Measurements from ENCODE around the gene SNAPC5.
"Not testable (repeated sequence)": the region's sequence is repeated elsewhere in the genome, so short reads cannot be mapped to it uniquely, and the experiment has no call there.

The SNAPC5 gene

DNA sequence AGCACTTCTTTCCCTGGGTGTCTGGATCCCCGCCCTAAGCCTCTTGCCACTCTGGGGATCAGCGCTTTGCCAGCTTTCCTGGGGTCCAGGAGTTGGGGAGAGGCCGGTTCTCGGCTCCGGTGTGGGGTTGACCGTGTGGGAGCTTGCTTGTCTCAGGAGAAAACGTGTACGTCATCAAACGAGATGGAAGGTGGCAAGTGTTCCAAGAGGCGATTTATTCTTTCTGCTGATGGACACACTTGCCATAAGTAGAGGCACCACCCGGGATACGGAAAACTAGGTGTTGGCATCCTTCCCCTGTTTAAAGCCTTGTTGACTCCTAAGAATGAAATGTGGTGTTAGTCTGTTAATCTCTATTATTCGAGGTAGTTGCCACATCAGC is 7.9 kb upstream of the SNAPC5 start:
- Histone ChIP-seq H2AFZ (ENCODE audit: low read length) (peak overlapping the region; percentile 96), H3F3A (ENCODE audit: insufficient read depth, low read length) (peaks cover 45% of the 10 kb centered on the region), H3K79me2 (ENCODE audit: low read length) (peaks cover 82% of the 10 kb centered on the region), H3K36me3 (replicated peaks; ENCODE audit: insufficient read depth, low read length) (peaks cover 24% of the 10 kb centered on the region; the same call in 1 of the 2 replicates), H3K9ac (ENCODE audit: low read length) (peak overlapping the region; percentile 92), H3K4me1 (ENCODE audit: low read length) (peaks cover 18% of the 10 kb centered on the region), H3K27me3 (replicated peaks; ENCODE audit: insufficient read depth, low read length) (no peaks in the 10 kb centered on the region), H3K9me3 (replicated peaks; ENCODE audit: insufficient read depth, low read length) (no peaks in the 10 kb centered on the region), H3K27ac (ENCODE audit: low read length) (peak overlapping the region; percentile 94), H3K9me2 (replicated peaks; ENCODE audit: insufficient read depth, low read length) (no peaks in the 10 kb centered on the region), H3K4me2 (ENCODE audit: low read depth, low read length) (peak overlapping the region; percentile 79), H3K4me3 (ENCODE audit: low read length) (peak overlapping the region; percentile 94), H4K20me1 (ENCODE audit: insufficient read depth, low read length) (peaks cover 9% of the 10 kb centered on the region)
- no peak for DNase-seq
- TF ChIP-seq EZH2 (optimal IDR thresholded peaks at IDR 0.05; ENCODE audit: low read depth, low read length) (no peak), EZH2phosphoT487 (IDR thresholded peaks at IDR 0.05; ENCODE audit: low read length) (no peak)
- TF ChIP-seq, protein P1, sequence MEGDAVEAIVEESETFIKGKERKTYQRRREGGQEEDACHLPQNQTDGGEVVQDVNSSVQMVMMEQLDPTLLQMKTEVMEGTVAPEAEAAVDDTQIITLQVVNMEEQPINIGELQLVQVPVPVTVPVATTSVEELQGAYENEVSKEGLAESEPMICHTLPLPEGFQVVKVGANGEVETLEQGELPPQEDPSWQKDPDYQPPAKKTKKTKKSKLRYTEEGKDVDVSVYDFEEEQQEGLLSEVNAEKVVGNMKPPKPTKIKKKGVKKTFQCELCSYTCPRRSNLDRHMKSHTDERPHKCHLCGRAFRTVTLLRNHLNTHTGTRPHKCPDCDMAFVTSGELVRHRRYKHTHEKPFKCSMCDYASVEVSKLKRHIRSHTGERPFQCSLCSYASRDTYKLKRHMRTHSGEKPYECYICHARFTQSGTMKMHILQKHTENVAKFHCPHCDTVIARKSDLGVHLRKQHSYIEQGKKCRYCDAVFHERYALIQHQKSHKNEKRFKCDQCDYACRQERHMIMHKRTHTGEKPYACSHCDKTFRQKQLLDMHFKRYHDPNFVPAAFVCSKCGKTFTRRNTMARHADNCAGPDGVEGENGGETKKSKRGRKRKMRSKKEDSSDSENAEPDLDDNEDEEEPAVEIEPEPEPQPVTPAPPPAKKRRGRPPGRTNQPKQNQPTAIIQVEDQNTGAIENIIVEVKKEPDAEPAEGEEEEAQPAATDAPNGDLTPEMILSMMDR (IDR thresholded peaks at IDR 0.05; ENCODE audit: low read length): no peak

DNA sequence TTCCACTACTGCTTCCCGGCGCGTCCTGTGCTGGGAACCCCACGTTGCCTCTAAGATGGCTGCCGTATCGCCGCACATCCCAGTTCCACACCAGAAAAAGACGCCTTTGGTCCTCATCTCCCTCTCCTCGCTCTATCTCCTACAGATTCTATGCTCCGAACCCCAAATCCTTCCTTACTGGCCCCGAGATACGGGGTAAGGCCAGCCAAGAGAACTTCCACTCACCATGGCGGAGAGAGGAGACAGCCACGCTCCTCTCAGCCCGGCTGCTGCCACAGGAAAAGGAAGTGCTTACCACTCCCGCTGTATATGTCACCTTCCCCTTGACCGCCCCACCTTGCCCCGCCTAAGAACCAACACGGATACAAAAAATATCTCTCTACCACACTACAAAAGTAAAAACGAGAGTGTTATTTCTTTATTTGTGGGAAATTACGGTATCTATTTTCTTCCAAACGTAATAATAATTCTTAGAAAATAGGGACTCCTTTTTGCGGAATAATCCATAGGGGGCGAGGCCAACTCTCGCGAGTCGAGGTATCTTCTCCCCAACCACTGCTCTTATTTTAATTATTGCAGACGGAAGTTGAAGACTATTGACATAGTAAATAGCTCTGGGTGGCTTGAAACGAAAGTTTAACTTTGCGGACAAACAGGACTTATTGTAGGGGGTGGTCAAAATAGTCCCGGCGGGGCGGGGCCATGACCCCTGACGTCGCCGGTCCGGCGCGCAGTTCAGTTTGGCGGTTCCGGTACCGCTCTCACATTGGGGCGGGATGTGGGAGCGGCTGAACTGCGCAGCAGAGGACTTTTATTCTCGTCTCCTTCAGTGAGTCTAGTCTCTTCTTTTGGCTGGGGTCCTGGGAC is 7.2 kb upstream of the SNAPC5 start, which contains the start of the genes RPL4 and ZWILCH:
Gene RPL4, minus strand, starts transcription at position 293 of the 867 bp plus-strand sequence. Its CDS starts 65 bp downstream, at position 228.
Gene ZWILCH, plus strand, starts transcription at position 764 of the 867 bp plus-strand sequence. Its CDS starts 13 bp downstream, at position 777.
- Histone ChIP-seq H3K4me3 (ENCODE audit: low read length) (peak within 1 kb of the TSS; percentile 94), H2AFZ (ENCODE audit: low read length) (peak within 1 kb of the TSS; percentile 96), H3K27me3 (replicated peaks; ENCODE audit: insufficient read depth, low read length) (no peaks in the 10 kb centered on the region), H3K27ac (ENCODE audit: low read length) (peak within 1 kb of the TSS; percentile 94), H3K36me3 (replicated peaks; ENCODE audit: insufficient read depth, low read length) (peaks cover 27% of the 10 kb centered on the region; the same call in 1 of the 2 replicates), H3K9me2 (replicated peaks; ENCODE audit: insufficient read depth, low read length) (no peaks in the 10 kb centered on the region), H4K20me1 (ENCODE audit: insufficient read depth, low read length) (peaks cover 9% of the 10 kb centered on the region), H3F3A (ENCODE audit: insufficient read depth, low read length) (peaks cover 51% of the 10 kb centered on the region), H3K9ac (ENCODE audit: low read length) (peak within 1 kb of the TSS; percentile 92), H3K4me1 (ENCODE audit: low read length) (peaks cover 18% of the 10 kb centered on the region), H3K79me2 (ENCODE audit: low read length) (peaks cover 86% of the 10 kb centered on the region), H3K9me3 (replicated peaks; ENCODE audit: insufficient read depth, low read length) (no peaks in the 10 kb centered on the region), H3K4me2 (ENCODE audit: low read depth, low read length) (peak within 1 kb of the TSS; percentile 79)
- peak; percentile 85 for DNase-seq
- TF ChIP-seq EZH2 (optimal IDR thresholded peaks at IDR 0.05; ENCODE audit: low read depth, low read length) (no peak), EZH2phosphoT487 (IDR thresholded peaks at IDR 0.05; ENCODE audit: low read length) (no peak)
- TF ChIP-seq, protein P1 (IDR thresholded peaks at IDR 0.05; ENCODE audit: low read length): no peak

DNA sequence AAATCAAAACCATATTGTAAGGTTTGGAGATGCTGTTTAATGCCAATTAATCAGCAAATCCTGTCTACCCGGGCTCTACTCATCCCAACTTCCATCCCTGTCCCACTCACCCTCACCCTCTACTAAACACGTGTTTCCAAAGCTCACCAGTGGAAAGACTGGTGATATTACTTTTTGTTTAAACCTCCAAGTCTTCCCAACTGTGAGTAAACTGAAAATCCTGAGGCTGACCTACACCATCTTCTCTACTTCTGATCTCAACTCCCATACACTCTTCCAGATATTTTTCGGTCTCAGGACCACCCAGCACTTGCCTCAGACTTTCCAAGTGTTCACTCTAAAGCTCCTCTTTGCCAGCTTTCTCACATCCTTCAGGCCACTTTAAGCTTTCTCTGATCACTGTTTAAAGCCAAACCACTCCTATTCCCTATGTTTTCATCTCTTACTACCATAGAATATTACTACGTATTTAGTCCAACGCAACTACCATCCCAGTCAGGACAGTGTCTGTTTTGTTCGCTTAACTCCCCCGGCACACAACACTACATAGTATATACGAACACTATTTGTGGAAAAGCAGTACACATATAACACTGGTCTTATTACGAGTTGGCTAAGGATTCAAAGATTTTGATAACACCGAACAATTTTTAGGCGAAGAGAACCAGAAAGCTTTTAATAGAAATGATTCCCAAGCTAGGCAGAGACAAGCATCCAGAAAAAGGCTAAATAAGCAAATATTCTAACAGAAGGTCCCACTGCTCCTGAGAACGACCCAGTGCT is 6.4 kb upstream of the SNAPC5 start:
- Histone ChIP-seq H3K4me1 (ENCODE audit: low read length) (peaks cover 18% of the 10 kb centered on the region), H3K27me3 (replicated peaks; ENCODE audit: insufficient read depth, low read length) (no peaks in the 10 kb centered on the region), H3K4me3 (ENCODE audit: low read length) (peak overlapping the region; percentile 94), H3K79me2 (ENCODE audit: low read length) (peaks cover 83% of the 10 kb centered on the region), H3K36me3 (replicated peaks; ENCODE audit: insufficient read depth, low read length) (peaks cover 27% of the 10 kb centered on the region; the same call in 1 of the 2 replicates), H2AFZ (ENCODE audit: low read length) (no peak overlapping the region), H3K9me3 (replicated peaks; ENCODE audit: insufficient read depth, low read length) (no peaks in the 10 kb centered on the region), H3K9me2 (replicated peaks; ENCODE audit: insufficient read depth, low read length) (no peaks in the 10 kb centered on the region), H3F3A (ENCODE audit: insufficient read depth, low read length) (peaks cover 59% of the 10 kb centered on the region), H3K9ac (ENCODE audit: low read length) (peak overlapping the region; percentile 92), H4K20me1 (ENCODE audit: insufficient read depth, low read length) (peaks cover 9% of the 10 kb centered on the region), H3K4me2 (ENCODE audit: low read depth, low read length) (peak overlapping the region; percentile 79), H3K27ac (ENCODE audit: low read length) (peak overlapping the region; percentile 94; the same call in 1 of the 2 replicates)
- TF ChIP-seq EZH2phosphoT487 (IDR thresholded peaks at IDR 0.05; ENCODE audit: low read length) (no peak), EZH2 (optimal IDR thresholded peaks at IDR 0.05; ENCODE audit: low read depth, low read length) (no peak)
- TF ChIP-seq, protein P1 (IDR thresholded peaks at IDR 0.05; ENCODE audit: low read length): no peak
- no peak for DNase-seq

DNA sequence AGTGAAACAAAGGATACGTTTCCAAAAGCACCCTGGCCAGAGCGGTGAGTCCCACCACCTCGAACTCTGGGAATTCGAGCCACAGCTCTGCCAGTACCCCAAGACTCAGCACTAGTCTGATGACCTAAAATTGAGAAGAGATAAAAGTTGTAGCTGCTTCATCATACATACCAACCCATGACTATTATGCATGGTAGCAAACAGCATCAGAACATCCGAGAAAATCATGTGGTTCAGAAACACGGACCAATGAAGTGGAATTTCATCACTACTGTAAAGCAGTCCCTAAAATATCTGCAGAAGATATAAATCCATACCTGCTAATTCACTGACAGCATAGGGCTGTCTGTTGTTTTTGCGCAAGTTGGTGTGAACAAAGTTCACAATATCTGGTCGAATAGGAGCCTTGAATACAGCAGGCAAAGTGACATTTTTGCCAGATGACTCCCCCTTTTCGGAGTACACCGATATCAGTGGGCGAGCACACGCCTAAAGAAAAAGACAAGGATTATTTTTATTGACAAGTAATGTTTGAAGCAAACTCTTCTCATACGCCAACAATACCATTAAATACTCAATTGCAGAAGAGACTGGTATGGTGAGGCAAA is 5.6 kb upstream of the SNAPC5 start:
- Histone ChIP-seq H3K9ac (ENCODE audit: low read length) (peak overlapping the region; percentile 92), H3K4me3 (ENCODE audit: low read length) (peak overlapping the region; percentile 94), H3K4me1 (ENCODE audit: low read length) (peaks cover 23% of the 10 kb centered on the region), H3K36me3 (replicated peaks; ENCODE audit: insufficient read depth, low read length) (peaks cover 27% of the 10 kb centered on the region; the same call in 1 of the 2 replicates), H3F3A (ENCODE audit: insufficient read depth, low read length) (peaks cover 67% of the 10 kb centered on the region), H4K20me1 (ENCODE audit: insufficient read depth, low read length) (peaks cover 16% of the 10 kb centered on the region), H3K27ac (ENCODE audit: low read length) (peak overlapping the region; percentile 94; the same call in 1 of the 2 replicates), H3K79me2 (ENCODE audit: low read length) (peaks cover 76% of the 10 kb centered on the region), H3K4me2 (ENCODE audit: low read depth, low read length) (peak overlapping the region; percentile 79)
- H2AFZ ChIP-seq (ENCODE audit: low read length); H3K9me3 ChIP-seq (replicated peaks; ENCODE audit: insufficient read depth, low read length); DNase-seq; H3K27me3 ChIP-seq (replicated peaks; ENCODE audit: insufficient read depth, low read length); H3K9me2 ChIP-seq (replicated peaks; ENCODE audit: insufficient read depth, low read length): not testable (repeated sequence)

All from MM.1S (cell line).